Cardiac septum (tissue), 1 donor: ENCODE measurements around the gene OR6Q1. TPM values are rescaled to one million over a fixed set of nuclear protein-coding genes. Genes with fewer than 3 reads are reported as not detected.

Experiments
- DNase-seq: peaks from one replicate; pipeline ENCODE4 v3.0.0-alpha.2; 2020; ENCODE audit warnings: low spot score
- intact Hi-C: fragments of 100-400 bp; cut with DNase I; formaldehyde crosslinking; loops from one replicate; pipeline ENCODE4 v1.14.0; 2022
- total RNA-seq: library from RNA; stranded (reverse); fragmentation: NEBNext Ultra II Directional; extraction: Animal tissue kit (Norgen Biotek cat#: 25700); gene quantifications from one replicate; pipeline ENCODE4 v1.2.1, GENCODE V29; 2021
- donor health status: DM: no; HTN: no; CAD: no.

The OR6Q1 gene
- total RNA-seq, 1 donor from 2014 or later: not detected

- no peak for DNase-seq
- intact Hi-C loops: no loop called here
Observed at GRCh38 chr11:58055806-58056401, 25.2 kb downstream of the OR6Q1 start.

- no peak for DNase-seq
- intact Hi-C loops: no loop called here
Observed at GRCh38 chr11:58057481-58057880, 26.7 kb downstream of the OR6Q1 start.

GRCh38 chr11:58058276-58059006, 27.7 kb downstream of the OR6Q1 start:
- DNase-seq: no peak
- intact Hi-C loops: no loop called here

GRCh38 chr11:58059007-58059350, 28.2 kb downstream of the OR6Q1 start:
- no peak for DNase-seq
- intact Hi-C loops: no loop called here

GRCh38 chr11:58060535-58060934, 29.8 kb downstream of the OR6Q1 start:
- intact Hi-C loops: no loop called here
- no peak for DNase-seq

- intact Hi-C loops: no loop called here
Observed at GRCh38 chr11:58060939-58061672, 30.4 kb downstream of the OR6Q1 start.

GRCh38 chr11:58061813-58062212, 31.1 kb downstream of the OR6Q1 start:
- no peak for DNase-seq
- intact Hi-C loops: no loop called here

More at GRCh38 chr11:58060939-58061672, 30.4 kb downstream of the OR6Q1 start:
- DNase-seq: no peak

- intact Hi-C loops: no loop called here
- no peak for DNase-seq
Observed at GRCh38 chr11:58067685-58068084, 36.9 kb downstream of the OR6Q1 start.

GRCh38 chr11:58068655-58069054, 37.9 kb downstream of the OR6Q1 start:
- no peak for DNase-seq
- intact Hi-C loops: no loop called here

GRCh38 chr11:58070585-58070984, 39.8 kb downstream of the OR6Q1 start:
- DNase-seq: no peak
- intact Hi-C loops: no loop called here

- intact Hi-C loops: no loop called here
- DNase-seq: no peak
Observed at GRCh38 chr11:58075781-58076180, 45.0 kb downstream of the OR6Q1 start.

Other genes starting within 250 kb of the OR6Q1 start
- not detected for gene OR9Q1, start 7.1 kb upstream of the OR6Q1 start, total RNA-seq
- gene OR9I1, start 94.6 kb downstream of the OR6Q1 start, total RNA-seq: not detected
- not detected for gene OR9Q2, start 158.1 kb downstream of the OR6Q1 start, total RNA-seq
- gene OR1S2, start 173.2 kb downstream of the OR6Q1 start, total RNA-seq: not detected
- not detected for gene OR1S1, start 181.8 kb downstream of the OR6Q1 start, total RNA-seq
- gene OR10Q1, start 198.0 kb downstream of the OR6Q1 start, total RNA-seq: not detected
- gene OR10W1, start 237.3 kb downstream of the OR6Q1 start, total RNA-seq: not detected